A673 (cell line): Measurements from ENCODE around the gene PEX7.

ENCODE experiments used
- EZH2 ChIP-seq: fragments of 200-600 bp; sonication (generic); IDR thresholded peaks from 2 replicates; pipeline ENCODE4 v1.6.1; 2017; ENCODE audit warnings: borderline replicate concordance, low read depth, mild to moderate bottlenecking, mixed read lengths, antibody characterized with exemption, low read length; ENCODE audit not compliant: poor library complexity, severe bottlenecking
- TF ChIP-seq, protein P1 (sequence below): fragments of 300-800, 200-600 bp; sonication (generic); conservative IDR thresholded peaks from 2 replicates; pipeline ENCODE4 v1.5.1; 2017; ENCODE audit warnings: low read depth, mild to moderate bottlenecking, antibody characterized with exemption, low read length, moderate library complexity, mixed read lengths

DNA sequence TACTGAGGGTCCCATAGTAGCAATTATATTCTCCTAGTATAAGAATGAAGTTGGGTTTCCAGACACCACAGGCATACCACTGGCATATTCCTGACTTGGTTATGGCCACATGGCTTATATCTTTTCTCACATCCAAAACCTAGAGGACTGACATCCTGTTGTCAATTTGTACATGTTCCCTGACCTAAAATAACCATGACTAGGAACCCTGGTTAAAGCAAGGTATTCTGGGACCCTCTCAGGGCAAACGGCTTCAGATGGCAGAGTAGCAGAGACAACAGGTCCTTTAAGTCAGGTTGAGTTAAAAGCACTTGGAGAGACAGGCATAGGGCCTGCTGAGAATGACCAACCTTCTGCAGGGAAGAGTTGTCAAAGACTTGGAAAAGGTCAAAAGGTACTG lies 42.7 kb upstream of the PEX7 start:
- TF ChIP-seq, protein P1, sequence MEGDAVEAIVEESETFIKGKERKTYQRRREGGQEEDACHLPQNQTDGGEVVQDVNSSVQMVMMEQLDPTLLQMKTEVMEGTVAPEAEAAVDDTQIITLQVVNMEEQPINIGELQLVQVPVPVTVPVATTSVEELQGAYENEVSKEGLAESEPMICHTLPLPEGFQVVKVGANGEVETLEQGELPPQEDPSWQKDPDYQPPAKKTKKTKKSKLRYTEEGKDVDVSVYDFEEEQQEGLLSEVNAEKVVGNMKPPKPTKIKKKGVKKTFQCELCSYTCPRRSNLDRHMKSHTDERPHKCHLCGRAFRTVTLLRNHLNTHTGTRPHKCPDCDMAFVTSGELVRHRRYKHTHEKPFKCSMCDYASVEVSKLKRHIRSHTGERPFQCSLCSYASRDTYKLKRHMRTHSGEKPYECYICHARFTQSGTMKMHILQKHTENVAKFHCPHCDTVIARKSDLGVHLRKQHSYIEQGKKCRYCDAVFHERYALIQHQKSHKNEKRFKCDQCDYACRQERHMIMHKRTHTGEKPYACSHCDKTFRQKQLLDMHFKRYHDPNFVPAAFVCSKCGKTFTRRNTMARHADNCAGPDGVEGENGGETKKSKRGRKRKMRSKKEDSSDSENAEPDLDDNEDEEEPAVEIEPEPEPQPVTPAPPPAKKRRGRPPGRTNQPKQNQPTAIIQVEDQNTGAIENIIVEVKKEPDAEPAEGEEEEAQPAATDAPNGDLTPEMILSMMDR = no peak
- TF ChIP-seq EZH2 = no peak
